Epithelial cell of prostate (primary cell): ENCODE measurements around the gene SFMBT1.

Experiments used
- DNase-seq: peaks from one replicate; pipeline ENCODE4 v3.0.0-alpha.2; 2011; ENCODE audit warnings: low read depth, low spot score
- H3K27ac ChIP-seq: fragments of 450-650 bp; 2 replicates; pipeline ENCODE4 v1.5.1; 2017; ENCODE audit warnings: mild to moderate bottlenecking

SFMBT1 gene

DNA sequence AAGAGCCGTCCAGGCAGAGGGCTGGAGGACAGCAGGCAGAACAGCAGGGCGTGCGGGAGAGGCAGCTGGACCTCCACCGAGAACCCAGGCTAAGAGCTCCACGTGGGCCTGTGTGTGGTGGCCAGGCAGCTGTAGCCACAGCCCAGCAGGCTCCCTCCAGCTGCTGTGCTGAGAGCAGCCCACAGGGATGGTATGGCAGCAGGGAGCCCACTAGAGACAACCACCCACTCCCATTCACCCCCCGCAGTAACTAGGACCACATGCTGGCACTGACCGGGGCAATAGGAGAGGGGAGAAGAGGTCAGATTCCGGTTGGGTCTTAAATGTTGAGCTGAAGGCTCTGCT lies 185.5 kb downstream of the SFMBT1 start:
- H3K27ac ChIP-seq, result no peak overlapping the region
- DNase-seq, result no peak

DNA sequence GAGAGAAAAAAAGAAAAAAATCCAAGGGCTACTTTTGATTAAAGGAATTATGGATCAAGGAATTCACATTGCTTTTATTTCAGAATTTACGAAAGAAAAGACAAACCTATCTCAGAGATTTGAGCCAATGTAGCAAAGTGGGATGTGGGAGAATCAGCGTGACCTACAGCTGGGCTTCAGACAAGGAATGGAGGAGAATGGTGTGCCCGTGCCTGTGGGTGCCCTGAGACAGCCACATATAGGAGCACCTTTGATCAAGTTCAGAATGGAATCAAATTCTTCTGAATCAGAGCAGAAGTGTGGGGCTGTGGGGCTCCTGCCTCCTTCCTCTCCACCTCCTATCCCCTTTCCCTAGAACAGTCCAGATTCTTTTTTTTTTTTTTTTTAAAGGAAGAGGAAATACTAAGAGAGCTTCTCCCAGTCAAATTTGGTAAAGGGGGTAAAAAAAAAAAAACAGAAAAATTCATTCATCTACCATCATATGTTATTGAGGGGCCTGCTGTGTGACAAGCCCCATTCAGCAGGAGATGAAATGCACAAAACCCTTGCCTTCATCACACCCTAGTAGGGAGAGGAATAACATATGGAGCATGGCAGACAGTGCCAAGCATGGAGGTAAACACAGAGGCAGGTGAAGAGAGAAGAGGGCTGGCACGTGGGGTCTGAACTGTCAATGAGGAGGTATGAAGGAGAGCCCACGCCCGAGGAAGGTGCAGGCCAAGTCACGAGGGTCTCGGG lies 186.0 kb downstream of the SFMBT1 start:
- no peak for DNase-seq
- no peak overlapping the region for H3K27ac ChIP-seq

DNA sequence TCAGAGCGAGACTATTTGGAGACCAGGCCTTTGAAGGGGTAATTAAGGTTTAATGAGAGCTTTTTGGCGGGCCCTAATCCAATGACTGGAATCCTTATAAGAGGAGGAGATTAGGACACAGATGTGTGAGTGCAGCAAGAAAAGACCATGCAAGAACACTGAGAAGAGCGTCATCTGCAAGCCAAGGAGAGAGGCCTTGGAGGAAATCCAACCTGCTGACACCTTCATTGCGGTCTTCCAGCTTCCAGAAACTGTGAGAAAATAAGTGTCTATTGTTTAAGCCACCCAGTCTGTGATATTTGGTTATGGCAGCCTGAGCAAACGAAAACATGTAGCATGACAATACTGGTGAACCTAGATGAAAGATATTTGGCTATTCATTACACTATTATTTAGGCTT lies 188.0 kb downstream of the SFMBT1 start:
- H3K27ac ChIP-seq, result no peak overlapping the region
- no peak for DNase-seq

DNA sequence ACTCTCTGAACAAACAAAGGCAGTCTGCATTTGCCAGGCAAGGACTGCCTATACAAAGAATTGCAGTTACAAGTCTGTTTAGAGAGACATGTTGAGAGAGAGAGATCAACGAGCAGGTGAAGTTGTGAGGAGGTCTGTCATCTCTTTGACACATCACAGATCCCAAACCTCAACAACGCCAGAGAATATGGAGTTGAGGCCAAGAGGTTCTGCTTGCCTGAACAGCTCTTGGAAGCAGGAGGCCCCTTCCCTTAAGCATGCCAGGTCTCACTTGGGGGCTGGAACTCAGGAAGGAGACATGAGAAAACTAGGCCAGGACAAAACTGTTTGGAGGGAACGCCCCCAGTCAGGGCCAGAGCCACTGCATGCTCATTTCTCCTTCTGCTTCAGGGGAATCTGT lies 188.7 kb downstream of the SFMBT1 start:
- H3K27ac ChIP-seq, result no peak overlapping the region
- no peak for DNase-seq

DNA sequence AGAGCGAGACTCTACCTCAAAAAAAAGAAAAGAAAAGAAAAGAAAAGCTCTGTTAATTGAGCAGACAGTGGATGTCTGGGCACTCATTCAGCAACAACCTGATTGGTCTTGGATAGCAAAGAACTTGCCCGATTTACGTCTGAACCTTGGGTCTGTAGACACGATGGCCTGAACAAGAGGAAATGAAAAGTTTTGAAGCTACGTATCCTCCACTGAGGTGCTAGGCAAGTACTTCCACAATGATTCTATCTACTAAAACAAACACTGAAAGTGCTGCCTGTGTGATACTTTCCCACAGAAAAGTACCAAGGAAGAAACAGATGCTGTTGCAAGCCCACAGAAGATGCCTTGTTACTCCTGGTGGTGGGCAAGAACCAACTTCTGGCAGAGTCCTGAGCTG lies 189.2 kb downstream of the SFMBT1 start:
- DNase-seq, result no peak
- no peak overlapping the region for H3K27ac ChIP-seq

DNA sequence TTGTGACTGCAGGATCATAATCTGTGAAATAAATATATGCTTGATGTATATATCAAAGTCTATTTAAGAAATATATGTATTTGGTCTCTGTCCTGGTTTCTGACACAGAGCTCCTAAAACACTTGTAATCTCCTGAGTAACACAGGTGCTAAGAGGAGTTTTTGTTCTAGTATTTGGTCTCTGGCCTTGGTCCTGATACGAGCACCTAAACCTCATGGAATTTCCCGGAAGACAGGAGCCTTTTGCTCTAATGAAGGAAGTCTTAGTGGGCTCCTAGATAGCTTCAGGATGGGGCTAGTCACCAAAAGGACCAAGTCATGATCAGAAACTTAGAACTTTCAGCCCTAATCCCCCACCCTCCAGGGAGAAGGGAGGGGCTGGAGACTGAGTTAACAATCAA lies 191.9 kb downstream of the SFMBT1 start:
- no peak overlapping the region for H3K27ac ChIP-seq
- no peak for DNase-seq
